Measurements from ENCODE around the gene NOTCH4. TPM values are rescaled to one million over a fixed set of nuclear protein-coding genes. Genes with fewer than 3 reads are reported as not detected.
A peak's percentile ranks its signal among the peaks of the same experiment; 100 is the strongest.

Gene NOTCH4
- total RNA-seq, 2 experiments from 2014 or later: 0.61 to 0.88 TPM

- Mint-ChIP-seq H3K27me3 (no peaks in the 10 kb centered on the region), H3K9me3 (ENCODE audit: low read depth) (no peaks in the 10 kb centered on the region), H3K4me3 (no peak overlapping the region), H3K27ac (no peak overlapping the region), H3K4me1 (peaks cover 15% of the 10 kb centered on the region), H3K36me3 (peaks cover 6% of the 10 kb centered on the region)
- ATAC-seq (no peak), DNase-seq (no peak)
- CTCF ChIA-PET: interaction anchor here (1.3 kb wide), 1 partner anchor 50 kb away, joined by 3 read pairs; no protein-coding TSS in a partner anchor
These were observed 54.9 kb downstream of the NOTCH4 start for GRCh38 chr6:32168807-32169591.

GRCh38 chr6:32168350-32168749 lies 55.5 kb downstream of the NOTCH4 start:
- peaks cover 6% of the 10 kb centered on the region for H3K36me3 Mint-ChIP-seq
- DNase-seq (no peak), ATAC-seq (no peak)
- no peaks in the 10 kb centered on the region for H3K27me3 Mint-ChIP-seq
- no peak overlapping the region for H3K4me3 Mint-ChIP-seq
- no peaks in the 10 kb centered on the region for H3K9me3 Mint-ChIP-seq (ENCODE audit: low read depth)
- H3K4me1 Mint-ChIP-seq: peaks cover 8% of the 10 kb centered on the region
- H3K27ac Mint-ChIP-seq: peak overlapping the region; percentile 26
- CTCF ChIA-PET: no interaction called here

- no peak for ATAC-seq
- CTCF ChIA-PET: no interaction called here
- Mint-ChIP-seq H3K27me3 (no peaks in the 10 kb centered on the region), H3K36me3 (peaks cover 6% of the 10 kb centered on the region), H3K9me3 (ENCODE audit: low read depth) (no peaks in the 10 kb centered on the region), H3K4me1 (peaks cover 3% of the 10 kb centered on the region), H3K27ac (no peak overlapping the region), H3K4me3 (no peak overlapping the region)
- DNase-seq: no peak
These were observed 56.1 kb downstream of the NOTCH4 start for GRCh38 chr6:32167761-32168262.

- ATAC-seq: no peak
- Mint-ChIP-seq H3K36me3 (peaks cover 6% of the 10 kb centered on the region), H3K9me3 (ENCODE audit: low read depth) (no peaks in the 10 kb centered on the region), H3K4me3 (no peak overlapping the region), H3K27me3 (no peaks in the 10 kb centered on the region), H3K4me1 (no peaks in the 10 kb centered on the region), H3K27ac (no peak overlapping the region)
- CTCF ChIA-PET: no interaction called here
- no peak for DNase-seq
These were observed 56.6 kb downstream of the NOTCH4 start for GRCh38 chr6:32167154-32167760.

GRCh38 chr6:32166411-32167061 lies 57.3 kb downstream of the NOTCH4 start:
- no peaks in the 10 kb centered on the region for H3K9me3 Mint-ChIP-seq (ENCODE audit: low read depth)
- H3K4me3 Mint-ChIP-seq: no peak overlapping the region
- DNase-seq (no peak), ATAC-seq (no peak)
- no peak overlapping the region for H3K27ac Mint-ChIP-seq
- no peaks in the 10 kb centered on the region for H3K27me3 Mint-ChIP-seq
- CTCF ChIA-PET: no interaction called here
- peaks cover 6% of the 10 kb centered on the region for H3K36me3 Mint-ChIP-seq
- no peaks in the 10 kb centered on the region for H3K4me1 Mint-ChIP-seq

- no peaks in the 10 kb centered on the region for H3K9me3 Mint-ChIP-seq (ENCODE audit: low read depth)
- DNase-seq: no peak
- CTCF ChIA-PET: interaction anchor here (0.6 to 1.8 kb wide), 3 partner anchors 10 to 31 kb away, joined by 3 to 8 read pairs (median 4); no protein-coding TSS in a partner anchor
- no peak within 1 kb of the TSS for H3K4me3 Mint-ChIP-seq
- no peak for ATAC-seq
- H3K27ac Mint-ChIP-seq: no peak within 1 kb of the TSS
- H3K36me3 Mint-ChIP-seq: peaks cover 2% of the 10 kb centered on the region
- H3K27me3 Mint-ChIP-seq: no peaks in the 10 kb centered on the region
- no peaks in the 10 kb centered on the region for H3K4me1 Mint-ChIP-seq
These were observed 59.6 kb downstream of the NOTCH4 start, which contains the start of gene EGFL8 for GRCh38 chr6:32164295-32164694. EGFL8 (plus strand) TSS chr6:32164595; CDS start chr6:32166166, 1,571 bp downstream.

- peaks cover 2% of the 10 kb centered on the region for H3K36me3 Mint-ChIP-seq
- H3K4me3 Mint-ChIP-seq: no peak overlapping the region
- H3K27me3 Mint-ChIP-seq: no peaks in the 10 kb centered on the region
- CTCF ChIA-PET: interaction anchor here (1.5 to 1.8 kb wide), 2 partner anchors 9 to 16 kb away, joined by 4 to 8 read pairs; no protein-coding TSS in a partner anchor
- no peak for ATAC-seq
- no peaks in the 10 kb centered on the region for H3K9me3 Mint-ChIP-seq (ENCODE audit: low read depth)
- no peaks in the 10 kb centered on the region for H3K4me1 Mint-ChIP-seq
- no peak for DNase-seq
- no peak overlapping the region for H3K27ac Mint-ChIP-seq
These were observed 60.2 kb downstream of the NOTCH4 start for GRCh38 chr6:32163559-32164258.

- CTCF ChIA-PET: interaction anchor here (1.1 kb wide), 1 partner anchor 39 kb away, joined by 4 read pairs; no protein-coding TSS in a partner anchor
- H3K27ac Mint-ChIP-seq: no peak overlapping the region
- ATAC-seq (no peak), DNase-seq (no peak)
- peaks cover 2% of the 10 kb centered on the region for H3K27me3 Mint-ChIP-seq
- no peaks in the 10 kb centered on the region for H3K9me3 Mint-ChIP-seq (ENCODE audit: low read depth)
- H3K36me3 Mint-ChIP-seq: peaks cover 9% of the 10 kb centered on the region
- H3K4me1 Mint-ChIP-seq: peaks cover 18% of the 10 kb centered on the region
- H3K4me3 Mint-ChIP-seq: no peak overlapping the region
These were observed 65.8 kb downstream of the NOTCH4 start for GRCh38 chr6:32158052-32158451.

- peaks cover 20% of the 10 kb centered on the region for H3K4me1 Mint-ChIP-seq
- ATAC-seq (no peak), DNase-seq (no peak)
- CTCF ChIA-PET: no interaction called here
- H3K27me3 Mint-ChIP-seq: peaks cover 13% of the 10 kb centered on the region
- H3K36me3 Mint-ChIP-seq: peaks cover 9% of the 10 kb centered on the region
- no peak overlapping the region for H3K4me3 Mint-ChIP-seq
- H3K27ac Mint-ChIP-seq: no peak overlapping the region
- H3K9me3 Mint-ChIP-seq (ENCODE audit: low read depth): no peaks in the 10 kb centered on the region
These were observed 67.0 kb downstream of the NOTCH4 start for GRCh38 chr6:32156891-32157290.

GRCh38 chr6:32154514-32155161 lies 69.2 kb downstream of the NOTCH4 start:
- Mint-ChIP-seq H3K36me3 (peaks cover 9% of the 10 kb centered on the region), H3K9me3 (ENCODE audit: low read depth) (no peaks in the 10 kb centered on the region), H3K27ac (peak overlapping the region; percentile 83), H3K4me1 (peaks cover 23% of the 10 kb centered on the region), H3K4me3 (peak overlapping the region; percentile 86), H3K27me3 (peaks cover 28% of the 10 kb centered on the region)
- DNase-seq (peak; percentile 84), ATAC-seq (peak; percentile 84)
- CTCF ChIA-PET: interaction anchor here (0.9 to 1.3 kb wide), 8 partner anchors 10 to 107 kb away, joined by 3 to 10 read pairs (median 7); partner anchors contain the start of genes ATF6B, EGFL8 and FKBPL

GRCh38 chr6:32153564-32154513 lies 70.0 kb downstream of the NOTCH4 start, which contains the start of gene PPT2:
PPT2 (plus strand) TSS chr6:32154141; CDS start chr6:32154595, 454 bp downstream.
- CTCF ChIA-PET: interaction anchor here (0.9 to 1.3 kb wide), 7 partner anchors 10 to 106 kb away, joined by 3 to 10 read pairs (median 7); partner anchors contain the start of genes ATF6B, EGFL8 and FKBPL
- Mint-ChIP-seq H3K9me3 (ENCODE audit: low read depth) (no peaks in the 10 kb centered on the region), H3K36me3 (peaks cover 9% of the 10 kb centered on the region), H3K27me3 (peaks cover 33% of the 10 kb centered on the region), H3K27ac (peak within 1 kb of the TSS; percentile 83), H3K4me3 (peak within 1 kb of the TSS; percentile 86), H3K4me1 (peaks cover 26% of the 10 kb centered on the region)
- ATAC-seq: peak; percentile 67
- DNase-seq: peak; percentile 89

Measured in activated CD8-positive, alpha-beta memory T cell treated with anti-CD3 and anti-CD28 coated beads, Interleukin-2, amount 10 ng/mL, durations not matched to agents 7 days and 5 days (primary cell).